GM21737 (cell line): Measurements from ENCODE around the gene EHF.
"Not testable (repeated sequence)": the region's sequence is repeated elsewhere in the genome, so short reads cannot be mapped to it uniquely, and the experiment has no call there.

Experiments used
- ATAC-seq: cut with Tn5 transposase; IDR thresholded peaks from one replicate; pipeline ENCODE4 v1.9.1; 2021; ENCODE audit warnings: mild to moderate bottlenecking, moderate library complexity; ENCODE audit not compliant: unreplicated experiment

The EHF gene

DNA sequence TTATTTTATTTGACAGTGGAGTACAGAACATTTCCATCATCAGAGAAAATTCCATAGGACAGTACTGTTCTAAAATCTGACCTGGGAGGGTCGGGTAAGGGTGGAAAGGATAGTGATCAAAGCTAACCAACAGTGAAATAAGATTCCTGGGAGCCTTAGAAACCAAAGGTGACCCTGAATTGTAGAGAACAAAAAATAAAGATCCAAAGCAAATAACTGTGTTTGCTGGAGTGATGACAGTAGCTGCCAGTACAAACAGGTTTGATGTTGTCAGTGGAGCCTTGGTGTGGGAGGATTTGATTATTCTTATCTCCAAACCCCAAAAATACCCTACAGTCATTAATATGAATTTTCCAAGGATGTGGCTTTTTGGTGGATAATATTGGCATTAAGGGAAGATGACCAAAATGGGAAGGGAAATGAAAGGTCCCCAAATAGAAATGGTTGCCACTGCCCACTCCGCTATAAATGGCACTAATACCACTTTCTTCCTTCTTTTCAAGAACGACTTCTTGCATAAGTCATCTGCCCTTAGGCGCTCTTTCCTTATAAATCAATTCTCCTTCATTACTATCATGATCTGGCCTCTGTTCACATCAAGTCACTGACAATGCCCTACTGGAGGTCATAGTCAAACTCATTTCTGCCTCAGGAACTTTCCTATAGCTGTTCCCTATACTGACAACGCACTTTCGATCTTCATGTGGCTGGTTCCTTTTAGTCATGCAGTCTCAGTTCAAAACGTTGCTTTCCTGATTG lies 44.4 kb downstream of the EHF start:
- no peak for ATAC-seq

DNA sequence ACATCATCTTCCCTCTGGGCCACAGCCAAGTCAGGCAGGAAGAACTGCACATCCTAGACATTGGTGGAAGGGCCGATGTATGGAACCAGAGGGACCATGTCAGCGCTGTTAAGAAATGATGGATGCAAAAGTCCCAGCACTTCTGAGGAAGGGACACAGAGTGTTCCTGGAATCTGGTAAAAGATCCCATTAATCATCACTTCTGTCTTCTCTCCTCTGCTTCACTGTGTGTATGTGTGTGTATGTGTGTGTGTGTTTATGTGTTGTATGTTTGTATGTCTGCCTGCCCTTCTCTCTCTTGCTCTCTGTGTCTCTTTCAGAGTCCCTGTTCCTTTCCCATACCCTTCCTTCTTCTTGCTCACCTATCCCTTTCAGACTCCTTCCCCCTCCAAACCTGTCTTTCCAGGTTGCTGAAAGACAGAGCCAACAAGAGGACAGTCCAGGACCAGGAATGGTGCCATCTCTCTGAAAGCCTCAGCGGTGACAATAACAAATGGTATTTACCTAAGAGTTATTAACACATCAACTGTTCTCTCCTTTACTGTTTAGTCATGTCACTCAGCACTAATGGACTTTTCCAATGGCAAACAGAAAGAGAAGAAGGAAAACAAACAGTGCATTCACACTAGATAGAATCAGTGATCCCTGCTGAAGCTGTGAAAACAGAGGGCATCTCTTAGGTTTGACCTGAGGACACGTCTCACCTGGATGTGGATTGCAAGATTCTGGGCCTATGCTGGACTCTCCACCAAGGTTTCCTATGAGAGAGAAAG lies 47.1 kb downstream of the EHF start:
- no peak for ATAC-seq

DNA sequence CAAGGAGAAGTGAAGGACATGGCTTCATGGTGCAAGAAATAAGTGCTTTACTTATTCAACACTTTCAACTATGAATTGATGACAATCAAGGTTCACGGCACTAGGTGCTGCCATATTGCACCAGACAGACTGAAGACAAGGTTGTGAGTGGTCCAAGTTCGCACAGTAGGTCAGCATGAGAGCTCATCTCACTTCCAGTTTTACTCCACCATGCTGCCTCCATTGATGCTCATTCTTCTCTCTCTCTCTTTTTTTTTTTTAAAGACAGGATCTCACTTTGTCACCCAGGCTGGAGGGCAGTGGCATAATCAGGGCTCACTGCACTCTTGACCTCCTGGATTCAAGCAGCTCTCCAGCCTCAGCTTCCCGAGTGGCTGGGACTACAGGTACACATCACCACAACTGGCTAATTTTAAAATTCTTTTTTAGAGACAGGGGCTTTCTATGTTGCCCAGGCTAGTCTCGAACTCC lies 47.7 kb downstream of the EHF start:
- no peak for ATAC-seq

DNA sequence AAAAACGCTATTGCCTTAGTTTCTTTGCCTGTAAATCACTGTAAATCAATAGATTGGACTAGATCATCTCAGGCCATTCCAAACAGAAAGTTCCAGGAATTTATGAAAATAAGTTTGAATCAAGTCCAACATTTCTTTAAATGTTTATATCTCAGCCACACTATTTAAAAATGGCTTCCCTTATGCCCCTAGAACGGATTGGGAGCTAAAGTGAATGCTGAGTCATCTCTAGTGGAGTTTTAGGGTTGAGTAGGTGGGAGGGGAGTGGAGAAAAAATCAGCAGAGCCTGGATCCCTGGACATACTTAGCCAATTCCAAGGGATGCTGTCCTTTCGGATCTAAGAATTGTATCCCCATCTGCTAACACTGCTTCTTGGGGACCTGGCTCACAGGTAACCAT lies 48.6 kb downstream of the EHF start:
- ATAC-seq = no peak

DNA sequence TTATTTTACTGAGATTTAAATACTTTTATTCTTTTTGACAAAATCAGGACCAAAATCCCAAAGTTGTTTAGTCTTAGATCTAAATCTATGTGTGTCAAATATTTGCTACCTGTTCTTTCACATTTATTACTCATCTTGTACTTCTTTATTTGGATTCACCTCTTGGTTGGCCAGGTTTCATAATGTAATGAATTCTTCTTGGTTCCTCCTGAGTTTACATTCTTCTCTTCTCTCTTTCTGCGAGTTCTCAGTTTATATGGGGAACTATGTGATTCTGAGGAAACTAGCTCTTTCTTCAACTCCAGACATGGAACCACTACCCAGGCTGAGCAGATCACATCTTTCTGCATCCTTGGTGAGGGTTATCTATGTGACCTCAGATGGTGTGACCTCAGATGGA lies 50.2 kb downstream of the EHF start:
- no peak for ATAC-seq

DNA sequence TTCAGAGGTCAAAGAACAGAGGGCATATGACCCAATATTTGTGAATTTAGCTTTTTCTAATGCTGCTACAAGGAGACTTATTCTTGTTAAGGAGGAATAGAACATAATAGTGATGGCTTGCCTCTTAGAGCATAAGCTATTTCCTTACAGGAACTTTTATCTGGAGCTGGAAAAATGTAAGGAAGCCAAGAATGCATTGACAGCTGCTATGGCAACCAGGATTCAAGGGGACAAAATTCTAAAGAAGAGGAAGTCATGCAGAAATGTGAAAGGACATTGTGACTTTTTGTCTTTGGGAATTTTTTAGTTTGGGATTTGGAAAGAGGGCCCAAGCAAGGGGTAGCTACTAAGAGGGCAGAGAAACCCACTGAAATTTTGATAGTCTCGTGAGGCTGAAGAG lies 51.1 kb downstream of the EHF start:
- no peak for ATAC-seq

DNA sequence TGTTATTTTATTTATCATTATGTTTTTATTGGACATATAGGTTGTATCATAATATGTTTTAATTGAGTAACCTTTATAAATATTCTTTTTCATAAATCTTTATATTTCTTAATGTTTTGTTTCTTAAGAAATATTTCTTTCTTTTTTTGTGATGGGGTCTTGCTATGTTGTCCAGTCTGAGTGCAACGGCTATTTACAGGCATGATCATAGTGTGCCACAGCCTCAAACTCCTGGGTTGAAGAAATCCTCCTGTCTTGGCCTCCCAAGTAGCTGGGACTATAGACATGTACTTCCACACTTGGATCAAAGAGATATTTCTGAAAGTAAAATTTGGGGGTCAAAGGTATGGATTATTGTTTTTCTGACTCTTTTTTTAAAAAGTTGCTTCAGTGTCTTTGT lies 53.1 kb downstream of the EHF start:
- ATAC-seq = no peak

DNA sequence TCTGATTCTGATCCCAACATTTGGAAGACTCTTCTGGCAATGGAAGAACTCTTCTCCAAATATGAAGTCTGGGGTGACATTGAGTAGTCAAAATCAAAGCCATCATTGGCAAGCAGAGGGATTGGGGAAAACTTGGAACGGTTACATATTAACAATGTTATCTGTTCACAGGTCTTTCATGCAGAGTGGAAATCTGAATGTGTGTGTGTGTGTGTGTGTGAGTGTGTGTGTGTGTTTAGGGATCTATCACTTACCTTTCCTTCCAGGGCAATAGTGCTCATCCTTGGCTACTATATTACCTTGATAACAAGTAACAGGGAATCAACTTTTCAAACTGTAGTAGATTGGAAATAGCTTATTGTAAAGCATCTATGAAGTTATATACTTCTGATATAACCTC lies 55.3 kb downstream of the EHF start:
- ATAC-seq = no peak

DNA sequence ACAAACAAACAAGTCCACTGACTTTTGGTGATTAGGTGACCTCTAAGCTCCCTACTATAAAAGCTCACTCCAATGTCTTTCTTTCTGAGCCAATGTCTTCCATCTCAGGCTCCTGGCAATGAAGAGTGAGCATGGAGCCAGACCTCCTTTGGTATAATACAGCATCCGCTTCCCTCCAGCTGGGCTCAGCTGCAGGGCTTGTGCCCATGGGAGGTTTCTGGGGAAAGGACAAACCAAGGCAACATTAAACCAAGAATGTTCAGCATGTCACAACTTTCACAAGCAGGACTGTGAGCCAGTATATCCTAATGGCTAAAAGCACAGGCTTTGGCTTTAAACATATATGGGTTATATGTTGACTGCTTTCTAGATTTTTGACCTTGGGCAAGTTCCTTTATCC lies 58.8 kb downstream of the EHF start:
- no peak for ATAC-seq

DNA sequence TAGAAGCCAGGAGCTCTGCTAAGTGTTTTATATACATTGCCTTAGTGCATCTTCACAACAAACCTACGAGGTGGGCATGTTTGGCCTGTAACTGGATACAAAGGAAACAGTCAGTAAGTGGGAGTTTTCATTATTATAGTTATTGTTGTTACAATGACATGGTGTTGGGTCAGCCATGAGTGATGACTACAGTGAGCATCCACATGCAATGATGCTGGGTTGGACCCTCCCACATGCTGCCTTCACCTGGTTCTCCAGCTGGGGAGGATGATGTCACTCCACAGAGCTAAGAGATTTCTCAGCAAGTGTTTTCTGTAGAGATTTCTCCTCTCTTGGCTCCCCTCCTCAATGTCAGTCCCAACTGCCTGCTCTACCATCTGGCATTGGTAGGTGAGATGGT lies 59.3 kb downstream of the EHF start:
- no peak for ATAC-seq

DNA sequence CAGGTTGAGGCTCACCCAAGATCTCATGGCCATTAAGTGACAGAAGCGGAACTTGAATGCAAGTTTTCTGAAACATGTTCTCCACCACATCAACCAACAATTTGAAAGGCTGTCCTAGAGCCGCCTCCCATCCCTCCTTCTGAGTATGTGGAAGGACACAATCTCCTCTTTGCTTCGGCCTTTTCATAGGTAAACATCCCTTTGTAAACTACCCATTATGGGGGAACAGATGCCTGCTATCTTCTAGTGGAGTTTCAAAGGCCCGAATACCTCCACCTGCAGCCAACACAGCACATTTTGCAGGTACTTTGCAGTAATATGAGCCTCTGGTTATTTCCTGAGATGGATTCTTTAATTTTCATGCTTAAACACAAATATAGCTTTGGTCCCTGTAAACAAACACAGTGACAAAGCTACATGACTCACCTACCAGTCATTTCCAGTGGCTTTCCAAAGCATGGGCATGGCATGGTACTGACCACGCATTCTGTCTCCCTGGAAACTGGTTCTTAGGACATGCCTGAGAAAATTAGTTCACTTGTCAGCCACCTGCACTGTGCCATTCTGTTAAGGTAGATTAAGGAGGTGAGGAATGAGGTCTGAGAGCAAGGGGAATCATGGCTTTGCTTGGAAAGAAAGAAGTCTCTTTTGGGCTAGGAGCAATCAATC lies 60.2 kb downstream of the EHF start:
- ATAC-seq = no peak

DNA sequence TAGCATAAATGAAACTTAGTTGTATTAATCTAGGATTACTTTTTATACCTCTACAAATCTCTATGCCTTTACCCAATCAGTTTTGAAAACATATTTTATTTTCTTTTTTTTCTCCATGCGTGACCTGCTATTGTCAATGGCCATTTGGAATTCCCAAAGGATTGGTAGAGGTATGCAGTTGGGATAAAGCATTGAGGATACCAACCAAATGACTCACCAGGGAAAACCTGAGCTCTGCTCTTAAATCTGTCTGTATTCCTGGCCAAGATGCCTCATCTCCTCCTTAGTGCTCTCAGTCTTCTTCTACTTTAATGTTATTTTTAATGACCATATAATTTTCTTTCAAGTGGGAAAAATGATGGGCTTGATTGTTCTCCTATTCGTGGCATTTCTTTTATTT lies 61.9 kb downstream of the EHF start:
- ATAC-seq = no peak

DNA sequence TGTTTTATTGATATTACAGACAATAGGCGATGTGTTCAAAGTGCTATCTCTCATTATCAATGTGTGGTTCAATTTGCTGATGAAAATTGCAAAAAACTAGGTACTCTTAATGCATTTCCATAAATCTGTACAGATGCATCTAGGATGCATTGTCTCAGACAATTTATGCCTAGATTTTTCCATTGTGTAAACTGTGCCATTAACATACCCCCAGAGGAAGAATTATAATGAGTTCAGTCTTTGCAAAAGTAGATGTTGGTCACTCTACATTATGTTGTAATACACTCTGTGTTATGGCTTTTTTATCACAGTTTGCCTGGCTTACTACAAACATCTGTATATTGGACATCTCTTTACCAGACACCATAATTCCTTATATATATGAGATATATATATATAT lies 62.5 kb downstream of the EHF start:
- ATAC-seq = no peak

DNA sequence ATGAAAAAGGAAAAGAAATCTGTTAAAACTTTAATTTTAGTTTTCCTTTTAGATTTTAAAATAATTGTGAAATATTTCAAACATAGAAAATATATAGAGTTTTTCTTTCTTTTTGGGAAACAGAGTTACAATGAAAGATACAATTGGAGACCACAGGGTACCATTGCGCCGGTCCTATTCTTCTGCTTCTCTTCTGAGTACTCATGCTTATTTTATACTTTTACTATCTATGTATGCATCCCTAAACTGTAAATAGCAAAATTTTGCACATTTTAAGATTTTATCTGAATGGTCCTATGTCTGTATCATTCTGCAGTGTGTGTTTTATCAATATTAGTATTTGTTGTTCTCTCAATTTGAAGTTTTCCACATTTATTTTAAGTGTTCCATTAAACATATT lies 65.0 kb downstream of the EHF start:
- ATAC-seq = no peak

DNA sequence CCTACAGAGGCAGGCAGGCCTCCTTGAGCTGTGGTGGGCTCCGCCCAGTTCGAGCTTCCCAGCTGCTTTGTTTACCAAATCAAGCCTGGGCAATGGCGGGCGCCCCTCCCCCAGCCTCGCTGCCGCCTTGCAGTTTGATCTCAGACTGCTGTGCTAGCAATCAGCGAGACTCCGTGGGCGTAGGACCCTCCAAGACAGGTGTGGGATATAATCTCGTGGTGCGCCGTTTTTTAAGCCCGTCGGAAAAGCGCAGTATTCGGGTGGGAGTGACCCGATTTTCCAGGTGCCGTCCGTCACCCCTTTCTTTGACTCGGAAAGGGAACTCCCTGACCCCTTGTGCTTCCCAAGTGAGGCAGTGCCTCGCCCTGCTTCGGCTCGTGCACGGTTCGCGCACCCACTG lies 71.4 kb downstream of the EHF start:
- not testable (repeated sequence) for ATAC-seq

DNA sequence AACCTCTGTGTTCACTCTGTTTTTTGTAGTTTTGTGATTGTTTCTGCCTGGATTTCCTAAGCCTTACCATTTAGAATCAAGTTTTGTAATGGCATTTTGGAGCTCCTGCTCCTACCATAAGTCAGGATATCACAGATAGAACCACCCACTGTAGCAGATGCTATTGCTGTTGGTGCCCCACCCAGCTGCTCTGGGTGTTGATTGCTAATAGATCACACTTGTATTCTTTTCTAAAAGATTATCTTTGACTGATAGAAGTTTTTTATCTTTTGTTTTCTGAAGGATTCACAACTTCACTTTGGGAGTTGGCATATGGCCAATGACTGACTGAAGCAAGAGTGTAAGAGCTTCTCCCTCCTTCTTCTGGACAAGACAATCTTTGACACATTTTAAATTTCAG lies 76.0 kb downstream of the EHF start:
- no peak for ATAC-seq

DNA sequence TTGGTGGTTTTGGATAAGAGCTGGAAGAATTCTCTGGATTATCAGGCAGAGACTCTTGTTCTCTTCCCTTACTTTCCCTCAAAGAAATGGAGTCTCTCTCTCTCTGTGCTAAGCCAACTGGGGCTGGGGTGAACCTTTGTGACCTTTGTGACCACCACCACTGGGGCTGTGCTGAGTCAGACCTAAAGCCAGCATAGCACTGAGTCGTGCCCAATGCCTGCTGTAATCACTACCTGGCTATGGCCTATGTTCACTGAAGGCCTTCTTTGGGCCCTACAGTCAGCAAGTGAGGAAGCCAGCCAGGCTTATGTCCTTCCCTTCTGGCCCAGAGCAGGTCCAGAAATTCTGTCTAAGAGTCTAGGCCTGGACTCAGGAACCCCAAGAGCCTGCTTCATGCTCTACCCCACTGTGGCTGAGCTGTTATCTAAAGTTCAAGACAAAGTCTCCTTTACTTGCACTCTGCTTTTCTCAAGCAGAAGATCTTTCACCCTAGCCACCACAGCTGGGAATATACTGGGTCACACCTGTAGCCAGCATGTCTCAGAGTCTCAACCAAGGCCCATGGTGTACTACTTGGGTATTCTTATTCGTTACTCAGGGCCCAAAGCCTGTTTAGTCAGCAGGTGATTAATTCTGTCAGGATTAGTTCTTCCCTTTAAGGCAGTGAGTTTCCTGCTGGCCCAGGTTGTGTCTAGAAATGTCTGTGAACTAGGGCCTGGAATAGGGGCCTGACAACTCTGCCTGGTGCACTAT lies 86.0 kb downstream of the EHF start:
- no peak for ATAC-seq

DNA sequence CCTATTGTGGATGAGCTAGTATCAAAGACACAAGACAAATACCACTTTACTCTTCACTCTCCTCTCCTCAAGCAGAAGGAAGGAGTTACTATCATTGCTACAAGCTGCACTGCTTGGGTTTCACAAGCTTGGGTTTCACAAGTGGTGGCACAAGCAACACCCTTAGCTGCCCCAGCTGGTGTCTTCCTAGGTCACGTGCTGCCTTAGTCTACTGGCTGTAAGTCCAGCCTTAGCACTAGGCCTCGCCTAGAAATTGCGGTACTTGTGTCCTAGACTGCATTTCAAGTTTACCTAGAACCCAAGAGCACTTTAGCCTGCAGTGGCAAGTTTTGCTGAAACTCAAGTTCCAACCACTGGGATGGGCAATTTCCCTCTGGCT lies 86.6 kb downstream of the EHF start:
- no peak for ATAC-seq
